HG02885 (cell line): ENCODE results near the gene FEM1A.
"Not testable (repeated sequence)": the region's sequence is repeated elsewhere in the genome, so short reads cannot be mapped to it uniquely, and the experiment has no call there.

Experiments used
- ATAC-seq: cut with Tn5 transposase; IDR thresholded peaks from one replicate; pipeline ENCODE4 v1.9.1; 2021; ENCODE audit warnings: mild to moderate bottlenecking; ENCODE audit not compliant: unreplicated experiment, poor library complexity

FEM1A gene

DNA sequence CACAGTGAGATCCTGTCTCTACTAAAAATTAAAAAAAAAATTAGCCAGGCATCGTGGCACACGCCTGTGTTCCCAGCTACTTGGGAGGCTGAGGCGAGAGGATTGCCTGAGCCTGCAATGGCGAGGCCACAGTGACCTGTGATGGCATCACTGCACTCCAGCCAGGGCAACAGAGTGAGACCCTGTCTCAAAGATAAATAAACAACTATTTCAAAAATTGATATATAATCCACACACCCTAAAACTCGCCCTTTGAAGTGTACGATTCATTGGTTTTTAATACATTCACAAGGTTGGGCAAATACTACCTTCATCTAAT is 52.1 kb downstream of the FEM1A start:
- no peak for ATAC-seq

DNA sequence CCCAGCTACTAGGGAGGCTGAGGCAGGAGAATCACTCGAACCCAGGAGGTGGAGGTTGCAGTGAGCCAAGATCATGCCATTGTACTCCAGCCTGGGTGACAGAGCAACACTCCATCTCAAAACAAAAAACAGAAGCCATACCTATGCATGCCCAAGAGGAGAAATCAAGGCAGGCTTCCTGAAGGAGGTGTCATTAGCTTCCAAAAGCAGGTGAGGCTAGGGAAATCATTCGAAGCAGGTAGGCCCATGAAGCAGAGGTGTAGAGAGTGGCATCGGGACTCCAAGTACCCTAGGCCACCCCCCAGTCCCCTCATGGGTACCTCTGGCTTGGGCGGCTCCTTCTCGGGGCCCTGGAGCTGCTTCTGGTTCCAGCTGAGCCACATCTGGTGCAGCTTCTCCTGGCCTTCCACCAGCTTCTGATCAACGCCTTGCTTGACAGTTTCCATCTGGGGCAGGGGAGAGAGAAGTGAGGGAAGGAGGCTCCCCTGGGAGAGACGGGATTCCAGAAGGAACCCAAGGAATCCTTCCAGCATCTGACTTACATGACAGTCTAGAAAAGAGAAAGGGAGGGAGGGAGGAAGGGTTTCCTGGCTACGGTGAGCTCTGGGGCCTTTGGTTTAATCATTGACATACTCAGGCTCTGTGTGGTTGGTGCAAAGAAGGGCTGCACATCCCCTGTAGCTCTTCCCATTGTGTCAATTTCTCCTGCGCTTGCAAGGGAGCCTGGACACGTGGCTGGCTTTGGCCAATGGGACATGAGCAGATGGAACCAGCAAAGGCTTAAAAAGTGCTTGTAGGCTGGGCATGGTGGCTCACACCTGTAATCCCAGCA is 53.0 kb downstream of the FEM1A start:
- ATAC-seq = no peak

DNA sequence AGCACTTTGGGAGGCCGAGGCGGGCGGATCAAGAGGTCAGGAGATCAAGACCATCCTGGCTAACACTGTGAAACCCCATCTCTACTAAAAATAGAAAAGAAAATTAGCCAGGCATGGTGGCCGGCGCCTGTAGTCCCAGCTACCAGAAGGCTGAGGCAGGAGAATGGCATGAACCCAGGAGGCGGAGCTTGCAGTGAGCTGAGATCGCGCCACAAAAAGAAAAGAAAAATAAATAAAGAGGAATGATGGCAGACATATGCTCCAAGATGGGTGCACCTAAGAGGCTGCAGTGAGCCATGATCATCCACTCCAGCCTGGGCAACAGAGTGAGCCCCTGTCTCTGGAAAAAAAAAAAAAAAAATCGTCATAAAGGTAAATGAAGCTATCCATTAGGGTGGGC is 54.4 kb downstream of the FEM1A start:
- not testable (repeated sequence) for ATAC-seq

GRCh38 chr19:4847190-4847973 is 55.8 kb downstream of the FEM1A start:
- ATAC-seq = no peak

- no peak for ATAC-seq
Measured at GRCh38 chr19:4849019-4849418, 57.5 kb downstream of the FEM1A start.
